HG03103 (cell line): ENCODE results near the gene SLC8A3.

Experiments
- ATAC-seq: cut with Tn5 transposase; IDR thresholded peaks from one replicate; pipeline ENCODE4 v1.9.1; 2021; ENCODE audit warnings: low read depth; ENCODE audit not compliant: unreplicated experiment

The SLC8A3 gene

GRCh38 chr14:70130482-70130881 is 58.3 kb downstream of the SLC8A3 start:
- ATAC-seq = no peak

GRCh38 chr14:70127186-70127585 is 61.6 kb downstream of the SLC8A3 start:
- ATAC-seq = no peak

GRCh38 chr14:70123796-70124195 is 65.0 kb downstream of the SLC8A3 start:
- no peak for ATAC-seq

GRCh38 chr14:70121521-70121920 is 67.2 kb downstream of the SLC8A3 start:
- ATAC-seq = no peak

GRCh38 chr14:70118064-70118463 is 70.7 kb downstream of the SLC8A3 start:
- ATAC-seq = no peak

- no peak for ATAC-seq
Measured at GRCh38 chr14:70116278-70116677, 72.5 kb downstream of the SLC8A3 start.

GRCh38 chr14:70114621-70115156 is 74.1 kb downstream of the SLC8A3 start:
- no peak for ATAC-seq

- ATAC-seq = no peak
Measured at GRCh38 chr14:70113211-70113610, 75.5 kb downstream of the SLC8A3 start.

GRCh38 chr14:70108419-70108818 is 80.3 kb downstream of the SLC8A3 start:
- no peak for ATAC-seq

- no peak for ATAC-seq
Measured at GRCh38 chr14:70107309-70107708, 81.4 kb downstream of the SLC8A3 start.

GRCh38 chr14:70100071-70100470 is 88.7 kb downstream of the SLC8A3 start:
- no peak for ATAC-seq

- ATAC-seq = no peak
Measured at GRCh38 chr14:70098250-70098809, 90.4 kb downstream of the SLC8A3 start.

- no peak for ATAC-seq
Measured at GRCh38 chr14:70097576-70098249, 91.0 kb downstream of the SLC8A3 start.

GRCh38 chr14:70096866-70097265 is 91.9 kb downstream of the SLC8A3 start:
- no peak for ATAC-seq

- no peak for ATAC-seq
Measured at GRCh38 chr14:70094631-70095030, 94.1 kb downstream of the SLC8A3 start.

- ATAC-seq = no peak
Measured at GRCh38 chr14:70094106-70094505, 94.6 kb downstream of the SLC8A3 start.

- ATAC-seq = no peak
Measured at GRCh38 chr14:70093156-70093555, 95.6 kb downstream of the SLC8A3 start.

GRCh38 chr14:70087380-70087697 is 101.4 kb downstream of the SLC8A3 start:
- no peak for ATAC-seq

GRCh38 chr14:70086685-70087379 is 101.9 kb downstream of the SLC8A3 start:
- ATAC-seq = no peak

- ATAC-seq = no peak
Measured at GRCh38 chr14:70084226-70084625, 104.5 kb downstream of the SLC8A3 start.

- ATAC-seq = no peak
Measured at GRCh38 chr14:70082394-70082793, 106.4 kb downstream of the SLC8A3 start.

- no peak for ATAC-seq
Measured at GRCh38 chr14:70080076-70080475, 108.7 kb downstream of the SLC8A3 start.
